ENCODE data around the gene CRY2. TPM values are rescaled to one million over a fixed set of nuclear protein-coding genes. Genes with fewer than 3 reads are reported as not detected.

Gene CRY2
- total RNA-seq, 6 experiments from 2014 or later = 19.6 to 104 (median 31.5) TPM

GRCh38 chr11:45876401-45876800 is 29.1 kb downstream of the CRY2 start:
- H3K4me1 ChIP-seq = no peaks in the 10 kb centered on the region
- no peak overlapping the region for H3K4me3 ChIP-seq
- H3K36me3 ChIP-seq = peaks cover 0 to 86% (median 52%) of the 10 kb centered on the region in 4 donors
- intact Hi-C loops (cut with DNase I) = no loop called here
- TF ChIP-seq POLR2A (IDR thresholded peaks at IDR 0.05) = no peak
- TF ChIP-seq, protein P1, sequence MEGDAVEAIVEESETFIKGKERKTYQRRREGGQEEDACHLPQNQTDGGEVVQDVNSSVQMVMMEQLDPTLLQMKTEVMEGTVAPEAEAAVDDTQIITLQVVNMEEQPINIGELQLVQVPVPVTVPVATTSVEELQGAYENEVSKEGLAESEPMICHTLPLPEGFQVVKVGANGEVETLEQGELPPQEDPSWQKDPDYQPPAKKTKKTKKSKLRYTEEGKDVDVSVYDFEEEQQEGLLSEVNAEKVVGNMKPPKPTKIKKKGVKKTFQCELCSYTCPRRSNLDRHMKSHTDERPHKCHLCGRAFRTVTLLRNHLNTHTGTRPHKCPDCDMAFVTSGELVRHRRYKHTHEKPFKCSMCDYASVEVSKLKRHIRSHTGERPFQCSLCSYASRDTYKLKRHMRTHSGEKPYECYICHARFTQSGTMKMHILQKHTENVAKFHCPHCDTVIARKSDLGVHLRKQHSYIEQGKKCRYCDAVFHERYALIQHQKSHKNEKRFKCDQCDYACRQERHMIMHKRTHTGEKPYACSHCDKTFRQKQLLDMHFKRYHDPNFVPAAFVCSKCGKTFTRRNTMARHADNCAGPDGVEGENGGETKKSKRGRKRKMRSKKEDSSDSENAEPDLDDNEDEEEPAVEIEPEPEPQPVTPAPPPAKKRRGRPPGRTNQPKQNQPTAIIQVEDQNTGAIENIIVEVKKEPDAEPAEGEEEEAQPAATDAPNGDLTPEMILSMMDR (IDR thresholded peaks at IDR 0.05) = no peak
- no peaks in the 10 kb centered on the region for H3K9me3 ChIP-seq
- ATAC-seq (no peak), DNase-seq (no peak)
- H3K27me3 ChIP-seq = no peaks in the 10 kb centered on the region
- H3K27ac ChIP-seq = no peak overlapping the region
- WGBS (ENCODE audit: insufficient coverage, low coverage, low lambda C conversion rate, missing lambda C conversion rate) = 56% methylated on average over 5 of the region's 6 CpGs

DNA sequence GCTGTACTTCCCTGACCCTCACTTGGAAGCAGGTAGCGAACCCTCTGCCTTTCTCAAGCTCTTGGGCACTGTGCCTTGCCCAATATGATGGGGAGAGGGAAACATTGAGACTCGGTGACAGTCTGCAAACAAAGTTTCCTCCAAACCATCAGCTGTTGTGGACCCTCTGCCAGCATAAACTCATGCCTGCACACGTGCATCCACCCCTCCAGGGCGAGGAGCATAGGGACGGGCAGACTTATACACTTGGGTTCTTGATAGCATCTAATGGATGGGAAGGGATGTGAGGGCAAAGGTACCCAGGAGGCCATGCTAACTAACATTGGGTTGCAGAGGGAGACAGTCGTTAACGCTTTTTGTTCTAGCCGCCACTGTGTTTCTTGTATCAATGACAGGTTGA is 29.9 kb downstream of the CRY2 start:
- WGBS (ENCODE audit: insufficient coverage, low coverage, low lambda C conversion rate, missing lambda C conversion rate) = 95% methylated on average over 4 of the region's 8 CpGs
- Histone ChIP-seq H3K4me3 (no peak overlapping the region), H3K9me3 (no peaks in the 10 kb centered on the region), H3K36me3 (peaks cover 0 to 86% (median 52%) of the 10 kb centered on the region in 4 donors), H3K27me3 (no peaks in the 10 kb centered on the region), H3K27ac (no peak overlapping the region), H3K4me1 (no peaks in the 10 kb centered on the region)
- ATAC-seq = no peak
- intact Hi-C loops (cut with DNase I) = no loop called here
- no peak for DNase-seq
- no peak for TF ChIP-seq POLR2A (IDR thresholded peaks at IDR 0.05)

DNA sequence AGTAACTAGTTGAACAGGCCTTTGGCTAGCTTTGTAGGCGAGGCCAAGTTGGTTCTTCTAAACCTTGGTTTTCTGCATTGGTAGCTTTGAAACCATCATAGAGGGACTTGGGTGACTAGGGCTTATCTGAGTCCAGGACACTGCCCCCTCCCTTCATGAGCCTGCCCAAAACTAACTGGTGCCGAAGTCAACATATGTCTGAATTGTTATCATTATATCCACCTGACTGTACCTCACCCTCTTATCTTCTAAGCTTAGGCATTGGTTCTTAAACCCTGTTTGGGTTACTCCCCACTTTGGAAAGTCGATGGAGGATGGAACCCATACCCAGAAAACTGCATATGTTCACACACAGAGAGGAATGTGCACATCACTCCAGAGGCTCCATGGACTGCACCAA is 30.6 kb downstream of the CRY2 start:
- Histone ChIP-seq H3K36me3 (peaks cover 0 to 82% (median 49%) of the 10 kb centered on the region in 4 donors), H3K9me3 (no peaks in the 10 kb centered on the region), H3K4me1 (no peaks in the 10 kb centered on the region), H3K27me3 (no peaks in the 10 kb centered on the region), H3K27ac (no peak overlapping the region), H3K4me3 (no peak overlapping the region)
- 88% methylated on average over 2 of the region's 3 CpGs for WGBS (ENCODE audit: insufficient coverage, low coverage, low lambda C conversion rate, missing lambda C conversion rate)
- TF ChIP-seq, protein P1 (IDR thresholded peaks at IDR 0.05) = no peak
- no peak for TF ChIP-seq POLR2A (IDR thresholded peaks at IDR 0.05)
- DNase-seq (no peak), ATAC-seq (no peak)
- intact Hi-C loops (cut with DNase I) = no loop called here

DNA sequence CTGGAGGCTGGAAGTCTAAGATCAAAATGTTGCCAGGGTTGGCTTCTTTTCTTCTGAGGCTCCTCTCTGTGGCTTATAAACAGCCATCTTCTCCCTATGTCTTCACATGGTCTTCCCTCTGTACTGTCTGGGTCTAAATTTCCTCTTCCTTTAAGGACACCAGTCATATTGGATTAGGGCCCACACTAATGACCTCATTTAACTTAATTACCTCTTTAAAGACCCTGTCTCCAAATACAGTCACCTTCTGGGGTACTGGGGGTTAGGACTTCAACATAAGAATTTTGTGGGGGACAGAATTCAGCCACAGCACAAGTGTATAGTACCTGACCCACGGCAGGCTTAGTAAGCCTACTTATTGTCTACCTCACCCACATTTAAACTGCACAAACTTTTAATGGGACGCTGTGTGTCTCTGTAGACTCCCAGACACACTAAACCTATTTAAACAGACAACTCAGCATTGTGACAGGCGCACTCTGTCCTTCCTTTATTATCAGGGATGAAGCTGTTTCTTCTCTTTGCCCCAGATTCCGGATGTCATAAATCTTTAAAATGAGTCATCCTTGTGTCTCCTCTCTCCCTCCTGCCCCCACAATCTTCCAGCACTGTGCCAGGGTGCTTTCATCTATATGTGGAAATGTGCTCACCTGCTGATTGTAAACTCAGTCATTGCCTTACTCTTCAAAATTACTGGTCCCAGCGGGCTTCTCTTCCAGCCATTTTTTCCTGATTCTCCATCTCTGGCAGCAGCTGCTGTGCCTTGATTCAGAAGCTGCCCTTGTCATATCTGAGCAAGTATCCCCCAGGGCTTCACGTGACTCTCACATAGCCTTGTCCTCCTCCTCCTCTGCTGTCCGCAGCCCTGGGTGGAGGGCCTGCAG is 32.8 kb downstream of the CRY2 start:
- DNase-seq = no peak
- Histone ChIP-seq H3K4me1 (no peaks in the 10 kb centered on the region), H3K36me3 (peaks cover 0 to 67% (median 38%) of the 10 kb centered on the region in 4 donors), H3K27ac (no peak overlapping the region), H3K4me3 (no peak overlapping the region), H3K27me3 (no peaks in the 10 kb centered on the region), H3K9me3 (no peaks in the 10 kb centered on the region)
- no peak for TF ChIP-seq POLR2A (IDR thresholded peaks at IDR 0.05)
- TF ChIP-seq, protein P1 (IDR thresholded peaks at IDR 0.05) = no peak
- 80% methylated on average over 5 of the region's 7 CpGs for WGBS (ENCODE audit: insufficient coverage, low coverage, low lambda C conversion rate, missing lambda C conversion rate)
- intact Hi-C loops (cut with DNase I) = no loop called here
- no peak for ATAC-seq
